B cell (primary cell): Measurements from ENCODE around the gene TMEM131L. TPM values are rescaled to one million over a fixed set of nuclear protein-coding genes. Genes with fewer than 3 reads are reported as not detected.

ENCODE experiments used
- ATAC-seq: fragments of 200-7000 bp; cut with Tn5 transposase; one replicate; pipeline ENCODE4 v1.10.0; 2021; ENCODE audit warnings: low read depth, mild to moderate bottlenecking, moderate number of reproducible peaks, moderate library complexity
- CTCF ChIA-PET: fragments of 350-600 bp; sonication (Branson Sonifier 250); formaldehyde crosslinking; loops from one replicate; lab custom pipeline; 2021; ENCODE audit warnings: antibody characterized with exemption, inconsistent platforms; lab: Charles Lee
- POLR2A ChIA-PET: fragments of 350-600 bp; sonication (Branson Sonifier 250); formaldehyde crosslinking; loops from one replicate; lab custom pipeline; 2021; ENCODE audit warnings: antibody characterized with exemption; lab: Charles Lee
- DNase-seq: peaks from one replicate; pipeline ENCODE4 v3.0.0; 2013
- H2AFZ ChIP-seq: 2 replicates; pipeline ENCODE4 v1.6.1; 2012; ENCODE audit warnings: mild to moderate bottlenecking, low read depth, low read length; ENCODE audit not compliant: insufficient read depth, poor library complexity, severe bottlenecking
- H3K27ac ChIP-seq, 2 donors: 1 replicate in 1 of 2; 2 replicates in 1 of 2; pipeline ENCODE4 v1.5.1; 2012 to 2013; ENCODE audit warnings: low read length in 2 of 2, mild to moderate bottlenecking in 2 of 2, moderate library complexity in 1 of 2
- H3K27me3 ChIP-seq, 4 experiments: fragments of 200-600 bp in 1 of 4; sonication (generic) in 1 of 4; replicated peaks in 1 of 4; 1 replicate in 2 of 4; 2 replicates in 2 of 4; pipeline versions ENCODE4 v1.6.1 to v1.7.0; 2013 to 2016; ENCODE audit warnings: low read length in 3 of 4, mild to moderate bottlenecking in 2 of 4, mixed read lengths in 1 of 4, moderate library complexity in 1 of 4; ENCODE audit not compliant: insufficient read depth in 4 of 4, control insufficient read depth in 3 of 4; ENCODE audit errors: control extremely low read depth in 1 of 4
- H3K36me3 ChIP-seq, 2 experiments: replicated peaks in 1 of 2; 1 replicate in 1 of 2; 2 replicates in 1 of 2; pipeline versions ENCODE4 v1.6.1 to v1.7.1; 2013; ENCODE audit warnings: low read length in 1 of 2; ENCODE audit not compliant: insufficient read depth in 2 of 2, control insufficient read depth in 1 of 2; ENCODE audit errors: control extremely low read depth in 1 of 2, extremely low read depth in 1 of 2
- H3K4me1 ChIP-seq, 2 donors: fragments of 200-600 bp in 1 of 2; sonication (generic) in 1 of 2; 1 replicate in 1 of 2; 2 replicates in 1 of 2; pipeline versions ENCODE4 v1.5.1 to v1.6.1; 2013 to 2017; ENCODE audit warnings: low read length in 2 of 2; ENCODE audit not compliant: control insufficient read depth in 2 of 2, insufficient read depth in 2 of 2
- H3K4me2 ChIP-seq: replicated peaks from 2 replicates; pipeline ENCODE3; 2012; ENCODE audit warnings: mild to moderate bottlenecking, low read depth, low read length; ENCODE audit not compliant: poor library complexity, severe bottlenecking
- H3K4me3 ChIP-seq, 5 experiments: fragments of 200-600 bp in 1 of 5; sonication (generic) in 1 of 5; 1 replicate in 3 of 5; 2 replicates in 2 of 5; pipeline versions ENCODE4 v1.5.1 to v1.7.0; 2011 to 2016; ENCODE audit warnings: low read length in 4 of 5, mild to moderate bottlenecking in 4 of 5, low read depth in 2 of 5, control low read depth in 1 of 5, moderate library complexity in 1 of 5; ENCODE audit not compliant: insufficient read depth in 1 of 5; ENCODE audit errors: control extremely low read depth in 1 of 5, extremely low read depth in 1 of 5
- H3K79me2 ChIP-seq: fragments of 200-600 bp; sonication (generic); one replicate; pipeline ENCODE4 v1.6.0; 2016; ENCODE audit warnings: low read length; ENCODE audit not compliant: control insufficient read depth, insufficient read depth
- H3K9ac ChIP-seq: fragments of 200-600 bp; sonication (generic); 2 replicates; pipeline ENCODE4 v1.6.1; 2017; ENCODE audit warnings: mild to moderate bottlenecking, low read length, moderate library complexity
- H3K9me3 ChIP-seq, 3 donors: one replicate each; pipeline versions ENCODE4 v1.6.1 to v1.7.1; 2013; ENCODE audit warnings: low read length in 2 of 3; ENCODE audit not compliant: control insufficient read depth in 2 of 3, insufficient read depth in 1 of 3; ENCODE audit errors: control extremely low read depth in 1 of 3
- H4K20me1 ChIP-seq: 2 replicates; pipeline ENCODE4 v1.6.0; 2012; ENCODE audit warnings: mild to moderate bottlenecking, low read length; ENCODE audit not compliant: insufficient read depth, control insufficient read depth, poor library complexity, severe bottlenecking
- H3K27ac Mint-ChIP-seq: one replicate; pipeline ENCODE4 v1.8.0; 2021; ENCODE audit warnings: mixed read lengths
- H3K27me3 Mint-ChIP-seq: one replicate; pipeline ENCODE4 v1.8.0; 2021; ENCODE audit warnings: mixed read lengths
- H3K4me1 Mint-ChIP-seq: one replicate; pipeline ENCODE4 v1.8.0; 2021; ENCODE audit warnings: mixed read lengths
- H3K4me3 Mint-ChIP-seq: one replicate; pipeline ENCODE4 v1.8.0; 2021; ENCODE audit warnings: mixed read lengths
- H3K9me3 Mint-ChIP-seq: one replicate; pipeline ENCODE4 v1.8.0; 2022; ENCODE audit warnings: mixed read lengths; ENCODE audit not compliant: insufficient read depth
- CTCF ChIP-seq: fragments of 200-600 bp; IDR thresholded peaks from one replicate; pipeline ENCODE4 v1.8.0; 2022; ENCODE audit warnings: antibody characterized with exemption, mild to moderate bottlenecking
- EZH2 ChIP-seq: IDR thresholded peaks from 2 replicates; pipeline ENCODE4 v1.6.1; 2012; ENCODE audit warnings: borderline replicate concordance, low read depth, mild to moderate bottlenecking, moderate library complexity, low read length; ENCODE audit not compliant: insufficient read depth, poor library complexity, severe bottlenecking
- WGBS: methylation state at CpG from one replicate; pipeline ENCODE4 v1.1.5; 2013; ENCODE audit warnings: missing lambda C conversion rate; ENCODE audit not compliant: insufficient coverage; 5-methylcytosine and 5-hydroxymethylcytosine counted together
- intact Hi-C: fragments of 100-400 bp; cut with micrococcal nuclease; formaldehyde crosslinking; loops from one replicate; pipeline ENCODE4 v1.10.0; 2022
- polyA plus RNA-seq: library from polyadenylated mRNA; depleted of rRNA; stranded (reverse); fragments of >200 nt; gene quantifications from 2 replicates; pipeline ENCODE4 v1.2.3, GENCODE V29; 2012
- total RNA-seq, 2 donors: library from RNA; stranded (reverse); fragments of 120-200 nt in 1 of 2; gene quantifications; 1 replicate in 1 of 2; 2 replicates in 1 of 2; pipeline versions ENCODE4 v1.2.3 to v1.2.4, GENCODE V29; 2013 to 2022

Gene TMEM131L
- total and polyA plus RNA-seq, 2 donors (not counting 1 experiment from before 2014, with no cell fraction given): 56.4 to 120 TPM

- H4K20me1 ChIP-seq: no peaks in the 10 kb centered on the region
- H3K36me3 ChIP-seq: peaks cover 0 to 29% of the 10 kb centered on the region in 2 experiments
- Mint-ChIP-seq H3K27me3 (no peaks in the 10 kb centered on the region), H3K9me3 (no peaks in the 10 kb centered on the region), H3K4me3 (no peak overlapping the region), H3K27ac (peak overlapping the region; percentile 1), H3K4me1 (peaks cover 6% of the 10 kb centered on the region)
- H3K27me3 ChIP-seq: no peaks in the 10 kb centered on the region
- CTCF ChIA-PET: interaction anchor here (0.9 to 1.5 kb wide), 4 partner anchors 9 to 556 kb away, joined by 3 to 9 read pairs (median 3); no protein-coding TSS in a partner anchor
- H3K79me2 ChIP-seq: no peaks in the 10 kb centered on the region
- no peak for TF ChIP-seq EZH2
- no peak for TF ChIP-seq CTCF
- H3K4me1 ChIP-seq: no peaks in the 10 kb centered on the region
- DNase-seq (no peak), ATAC-seq (no peak)
- H3K4me3 ChIP-seq: no peak overlapping the region
- POLR2A ChIA-PET: interaction anchor here (0.6 kb wide), 1 partner anchor 663 kb away, joined by 7 read pairs; no protein-coding TSS in a partner anchor
- no peak overlapping the region for H3K4me2 ChIP-seq
- H3K9ac ChIP-seq: no peak overlapping the region
- no peak overlapping the region for H3K27ac ChIP-seq
- 85% methylated on average over 14 of the region's 23 CpGs for WGBS
- intact Hi-C loops: loop anchor here (5.0 to 10.0 kb wide), 2 partner anchors 415 to 513 kb away; no protein-coding TSS in a partner anchor
- H2AFZ ChIP-seq: no peak overlapping the region
- peaks cover 0 to 11% (median 0%) of the 10 kb centered on the region in 3 donors for H3K9me3 ChIP-seq
Measured at GRCh38 chr4:153639833-153640802, 174.0 kb downstream of the TMEM131L start.
